HG02588 (cell line): ENCODE results near the gene TTC32.
A peak's percentile ranks its signal among the peaks of the same experiment; 100 is the strongest.
"Not testable (repeated sequence)": the region's sequence is repeated elsewhere in the genome, so short reads cannot be mapped to it uniquely, and the experiment has no call there.

Source experiments
- ATAC-seq: cut with Tn5 transposase; IDR thresholded peaks from one replicate; pipeline ENCODE4 v1.9.1; 2021; ENCODE audit warnings: mild to moderate bottlenecking, moderate library complexity; ENCODE audit not compliant: unreplicated experiment

TTC32 gene

GRCh38 chr2:19901442-19902215, at the start of gene TTC32:
Gene TTC32 (minus strand): TSS chr2:19901983. CDS start chr2:19901854, 129 bp downstream.
- ATAC-seq: peak; percentile 87

GRCh38 chr2:19949071-19949470, 47.3 kb upstream of the TTC32 start:
- ATAC-seq: no peak

GRCh38 chr2:19947184-19947940, 45.6 kb upstream of the TTC32 start:
- no peak for ATAC-seq

GRCh38 chr2:19944205-19944845, 42.5 kb upstream of the TTC32 start:
- ATAC-seq: no peak

- ATAC-seq: no peak
Measured at GRCh38 chr2:19943189-19943588, 41.4 kb upstream of the TTC32 start.

GRCh38 chr2:19942199-19942598, 40.4 kb upstream of the TTC32 start:
- ATAC-seq: no peak

- ATAC-seq: no peak
Measured at GRCh38 chr2:19937004-19937403, 35.2 kb upstream of the TTC32 start.

GRCh38 chr2:19936203-19936602, 34.4 kb upstream of the TTC32 start:
- no peak for ATAC-seq

- ATAC-seq: no peak
Measured at GRCh38 chr2:19933351-19933981, 31.7 kb upstream of the TTC32 start.

GRCh38 chr2:19932928-19933327, 31.1 kb upstream of the TTC32 start:
- no peak for ATAC-seq

GRCh38 chr2:19929226-19929625, 27.4 kb upstream of the TTC32 start:
- ATAC-seq: no peak

- ATAC-seq: not testable (repeated sequence)
Measured at GRCh38 chr2:19927816-19928215, 26.0 kb upstream of the TTC32 start.

GRCh38 chr2:19924526-19924925, 22.7 kb upstream of the TTC32 start:
- ATAC-seq: not testable (repeated sequence)

GRCh38 chr2:19922188-19922587, 20.4 kb upstream of the TTC32 start:
- ATAC-seq: not testable (repeated sequence)

GRCh38 chr2:19916385-19916950, 14.7 kb upstream of the TTC32 start:
- ATAC-seq: no peak

- ATAC-seq: no peak
Measured at GRCh38 chr2:19914266-19914975, 12.6 kb upstream of the TTC32 start.

- ATAC-seq: no peak
Measured at GRCh38 chr2:19911808-19912509, 10.2 kb upstream of the TTC32 start.

- ATAC-seq: no peak
Measured at GRCh38 chr2:19902216-19902740, 495 bp upstream of the TTC32 start.

GRCh38 chr2:19900931-19901441, 797 bp downstream of the TTC32 start:
- peak; percentile 10 for ATAC-seq
